ENCODE measurements around the gene TMC6.
"Not testable (repeated sequence)": the region's sequence is repeated elsewhere in the genome, so short reads cannot be mapped to it uniquely, and the experiment has no call there.

Gene TMC6, protein sequence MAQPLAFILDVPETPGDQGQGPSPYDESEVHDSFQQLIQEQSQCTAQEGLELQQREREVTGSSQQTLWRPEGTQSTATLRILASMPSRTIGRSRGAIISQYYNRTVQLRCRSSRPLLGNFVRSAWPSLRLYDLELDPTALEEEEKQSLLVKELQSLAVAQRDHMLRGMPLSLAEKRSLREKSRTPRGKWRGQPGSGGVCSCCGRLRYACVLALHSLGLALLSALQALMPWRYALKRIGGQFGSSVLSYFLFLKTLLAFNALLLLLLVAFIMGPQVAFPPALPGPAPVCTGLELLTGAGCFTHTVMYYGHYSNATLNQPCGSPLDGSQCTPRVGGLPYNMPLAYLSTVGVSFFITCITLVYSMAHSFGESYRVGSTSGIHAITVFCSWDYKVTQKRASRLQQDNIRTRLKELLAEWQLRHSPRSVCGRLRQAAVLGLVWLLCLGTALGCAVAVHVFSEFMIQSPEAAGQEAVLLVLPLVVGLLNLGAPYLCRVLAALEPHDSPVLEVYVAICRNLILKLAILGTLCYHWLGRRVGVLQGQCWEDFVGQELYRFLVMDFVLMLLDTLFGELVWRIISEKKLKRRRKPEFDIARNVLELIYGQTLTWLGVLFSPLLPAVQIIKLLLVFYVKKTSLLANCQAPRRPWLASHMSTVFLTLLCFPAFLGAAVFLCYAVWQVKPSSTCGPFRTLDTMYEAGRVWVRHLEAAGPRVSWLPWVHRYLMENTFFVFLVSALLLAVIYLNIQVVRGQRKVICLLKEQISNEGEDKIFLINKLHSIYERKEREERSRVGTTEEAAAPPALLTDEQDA

DNA sequence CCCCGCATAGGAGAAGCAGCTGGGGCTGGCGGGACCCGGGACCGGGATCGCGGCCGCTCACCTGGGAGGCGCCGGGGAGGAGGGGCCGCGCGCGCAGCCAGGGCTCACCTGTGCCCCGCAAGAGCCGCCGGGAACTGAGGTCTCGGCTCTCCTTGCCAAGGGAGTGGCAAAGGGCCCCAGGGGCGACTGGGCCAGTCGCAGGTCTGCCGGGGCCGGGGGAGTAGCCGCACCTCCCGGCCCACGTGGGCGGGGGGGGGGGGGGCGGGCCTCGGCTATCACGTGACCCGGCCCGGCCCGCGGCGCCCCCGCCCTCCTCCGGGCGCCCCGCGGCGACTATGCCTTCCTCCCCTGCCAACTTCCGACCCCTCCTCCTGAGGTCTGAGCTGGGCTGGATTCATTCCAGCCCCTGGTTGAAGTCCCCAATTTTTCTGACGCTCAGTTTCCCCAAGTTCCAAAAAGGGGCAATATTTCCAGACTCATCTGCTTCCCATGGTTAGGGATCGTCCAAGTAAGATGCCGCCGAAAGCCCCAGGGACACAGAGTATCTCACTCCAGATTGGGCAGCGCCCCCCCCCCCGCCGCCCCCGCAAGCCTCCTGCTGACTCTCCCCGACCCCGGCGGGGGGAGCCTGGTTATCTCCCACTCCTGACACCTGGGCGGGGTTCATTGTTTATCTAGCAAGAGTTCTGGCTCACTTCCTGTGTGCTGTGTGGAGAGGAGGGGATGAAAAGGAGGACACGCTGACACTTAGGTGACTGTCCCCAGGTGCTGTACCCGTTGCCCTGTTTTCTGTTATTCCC is at the start of gene TMC6:
Gene TMC6 (minus strand): TSS at position 205 of the 800 bp plus-strand sequence. CDS start 1,923 bp downstream, outside the sequence.
- peak in 1 of 3 experiments; percentile 48 for DNase-seq (ENCODE audit: low read depth in 3 of 3)

- DNase-seq (ENCODE audit: low read depth in 3 of 3): peak; percentile 62 to 66 (median 64)
Observed at GRCh38 chr17:78176548-78177025, 48.0 kb upstream of the TMC6 start.

GRCh38 chr17:78175643-78175981 is 47.1 kb upstream of the TMC6 start:
- no peak for DNase-seq (ENCODE audit: low read depth in 3 of 3)

DNA sequence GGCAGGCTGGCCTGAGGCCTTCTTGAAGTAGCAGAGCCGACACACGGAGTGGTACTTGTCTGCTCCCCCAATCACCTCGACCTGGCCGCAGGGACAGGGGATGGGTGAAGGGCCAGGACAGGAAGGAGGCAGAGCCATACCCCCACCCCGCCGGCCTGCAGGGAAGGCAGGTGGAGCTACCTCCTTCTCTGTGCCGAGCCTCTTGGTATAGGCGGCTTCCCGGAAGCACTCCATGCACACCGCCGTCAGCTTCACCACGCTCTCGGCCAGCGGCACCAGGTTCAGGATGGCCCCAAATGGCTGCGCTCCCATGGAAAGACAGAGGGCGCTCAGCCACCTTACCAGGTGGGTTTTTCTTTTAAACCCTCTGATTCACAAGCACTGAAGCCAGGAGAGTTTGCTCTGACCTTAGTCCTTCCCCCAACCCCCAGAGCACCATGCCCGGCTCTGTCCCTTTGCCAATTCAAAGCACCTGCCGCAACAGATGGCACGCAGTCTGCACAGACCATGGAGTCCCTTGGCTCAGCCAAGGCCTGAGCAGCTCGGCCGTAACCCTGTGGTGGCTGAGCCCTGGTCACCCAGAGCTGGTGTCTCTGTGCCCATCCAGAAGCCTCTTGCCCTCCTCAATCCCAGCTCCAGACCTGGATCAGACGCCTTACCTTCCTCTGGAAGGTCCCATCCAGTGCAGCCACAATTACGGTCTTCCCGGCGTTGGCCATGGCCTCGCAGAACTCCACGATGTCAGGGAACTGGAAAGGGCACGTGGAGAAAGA is 46.5 kb upstream of the TMC6 start:
- DNase-seq (ENCODE audit: low read depth in 3 of 3): no peak

DNA sequence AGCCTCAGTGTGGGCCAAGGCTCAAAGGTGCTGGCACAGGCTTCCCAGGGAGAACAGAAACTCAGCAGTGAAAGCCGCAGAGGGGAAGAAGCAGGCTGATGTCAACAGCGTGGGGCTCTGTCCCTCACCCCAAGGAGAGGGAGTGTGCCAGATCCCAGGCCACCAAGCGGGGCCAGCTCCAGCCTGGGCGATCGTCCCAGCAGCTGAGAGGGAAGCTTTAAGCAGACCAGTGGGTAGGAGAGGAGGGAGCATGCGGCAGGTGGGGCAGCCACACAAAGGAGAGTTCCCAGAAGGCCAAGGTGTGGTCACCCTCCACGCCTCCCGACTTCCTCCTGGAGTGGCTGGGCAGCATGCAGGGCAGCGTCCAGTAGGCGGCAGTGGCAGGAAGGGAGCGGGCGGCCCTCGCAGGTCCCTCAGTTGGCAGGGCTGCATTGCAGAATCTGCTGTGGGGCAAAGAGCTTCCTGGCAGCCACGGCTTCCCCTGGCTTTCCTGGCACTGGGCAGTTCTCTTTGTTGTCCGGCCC is 45.9 kb upstream of the TMC6 start:
- DNase-seq (ENCODE audit: low read depth in 3 of 3): no peak

DNA sequence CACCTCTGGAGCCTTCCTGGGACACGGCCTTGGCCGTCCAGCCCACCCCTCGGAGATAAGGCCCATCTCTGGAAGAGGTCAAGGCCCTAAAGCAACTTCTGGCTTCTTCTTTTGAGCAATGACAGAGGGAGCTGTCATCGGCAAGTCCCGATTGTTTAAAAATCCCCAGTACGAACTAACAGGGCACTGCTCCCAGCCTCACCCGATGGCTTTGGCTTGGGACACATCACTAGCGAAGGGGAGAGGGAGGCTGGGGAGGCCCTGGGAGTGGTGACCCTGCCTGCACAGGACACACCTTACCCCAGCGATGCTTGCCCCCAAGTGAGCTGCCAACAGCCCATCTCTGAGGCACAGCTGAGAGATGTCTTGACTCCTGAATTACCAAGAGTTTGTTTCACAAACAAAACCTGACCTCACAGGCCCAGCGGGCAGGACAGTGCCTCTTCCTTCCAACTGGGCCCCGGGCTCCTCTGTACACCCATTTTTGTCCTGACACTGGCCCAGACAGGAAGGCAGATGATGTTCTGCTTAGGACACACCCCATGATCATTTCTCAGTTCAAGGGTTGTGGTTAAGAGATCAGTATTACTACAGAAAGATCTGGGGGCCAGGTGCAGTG is 44.7 kb upstream of the TMC6 start:
- DNase-seq (ENCODE audit: low read depth in 3 of 3): no peak

GRCh38 chr17:78172249-78173051 is 43.9 kb upstream of the TMC6 start:
- DNase-seq (ENCODE audit: low read depth in 3 of 3): no peak

GRCh38 chr17:78171591-78172248 is 43.2 kb upstream of the TMC6 start:
- not testable (repeated sequence) for DNase-seq (ENCODE audit: low read depth in 3 of 3)

DNA sequence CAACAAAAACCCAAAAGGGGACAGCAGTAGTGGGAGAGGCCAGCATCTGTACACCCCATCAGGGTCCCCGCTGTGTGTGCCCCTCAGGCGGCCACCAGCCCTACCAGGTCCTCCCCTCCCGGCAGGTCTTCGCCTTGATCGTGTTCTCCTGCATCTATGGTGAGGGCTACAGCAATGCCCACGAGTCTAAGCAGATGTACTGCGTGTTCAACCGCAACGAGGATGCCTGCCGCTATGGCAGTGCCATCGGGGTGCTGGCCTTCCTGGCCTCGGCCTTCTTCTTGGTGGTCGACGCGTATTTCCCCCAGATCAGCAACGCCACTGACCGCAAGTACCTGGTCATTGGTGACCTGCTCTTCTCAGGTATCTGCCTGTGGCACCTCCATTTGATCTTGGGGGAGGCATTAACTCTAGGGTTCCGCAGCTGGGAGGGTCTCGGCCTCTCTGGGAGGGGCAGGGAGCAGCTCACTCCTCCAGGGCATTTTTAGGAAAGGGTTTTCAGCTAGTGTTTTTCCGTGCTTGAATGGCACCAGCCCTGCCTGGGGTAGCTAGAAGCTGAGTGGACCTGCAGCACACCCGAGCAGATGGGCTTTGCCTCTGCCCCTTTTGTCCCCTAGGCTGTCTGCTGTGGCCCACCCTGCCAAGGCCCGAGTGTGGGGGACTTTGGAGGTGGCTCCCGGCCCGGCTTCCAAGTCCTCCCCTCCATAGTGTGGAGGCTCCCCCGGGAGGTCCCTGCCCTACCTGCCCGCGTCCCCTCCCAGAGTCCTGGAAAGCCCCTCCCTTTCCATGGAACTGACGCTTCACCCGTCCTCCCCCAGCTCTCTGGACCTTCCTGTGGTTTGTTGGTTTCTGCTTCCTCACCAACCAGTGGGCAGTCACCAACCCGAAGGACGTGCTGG is 42.4 kb upstream of the TMC6 start:
- DNase-seq (ENCODE audit: low read depth in 3 of 3): no peak

DNA sequence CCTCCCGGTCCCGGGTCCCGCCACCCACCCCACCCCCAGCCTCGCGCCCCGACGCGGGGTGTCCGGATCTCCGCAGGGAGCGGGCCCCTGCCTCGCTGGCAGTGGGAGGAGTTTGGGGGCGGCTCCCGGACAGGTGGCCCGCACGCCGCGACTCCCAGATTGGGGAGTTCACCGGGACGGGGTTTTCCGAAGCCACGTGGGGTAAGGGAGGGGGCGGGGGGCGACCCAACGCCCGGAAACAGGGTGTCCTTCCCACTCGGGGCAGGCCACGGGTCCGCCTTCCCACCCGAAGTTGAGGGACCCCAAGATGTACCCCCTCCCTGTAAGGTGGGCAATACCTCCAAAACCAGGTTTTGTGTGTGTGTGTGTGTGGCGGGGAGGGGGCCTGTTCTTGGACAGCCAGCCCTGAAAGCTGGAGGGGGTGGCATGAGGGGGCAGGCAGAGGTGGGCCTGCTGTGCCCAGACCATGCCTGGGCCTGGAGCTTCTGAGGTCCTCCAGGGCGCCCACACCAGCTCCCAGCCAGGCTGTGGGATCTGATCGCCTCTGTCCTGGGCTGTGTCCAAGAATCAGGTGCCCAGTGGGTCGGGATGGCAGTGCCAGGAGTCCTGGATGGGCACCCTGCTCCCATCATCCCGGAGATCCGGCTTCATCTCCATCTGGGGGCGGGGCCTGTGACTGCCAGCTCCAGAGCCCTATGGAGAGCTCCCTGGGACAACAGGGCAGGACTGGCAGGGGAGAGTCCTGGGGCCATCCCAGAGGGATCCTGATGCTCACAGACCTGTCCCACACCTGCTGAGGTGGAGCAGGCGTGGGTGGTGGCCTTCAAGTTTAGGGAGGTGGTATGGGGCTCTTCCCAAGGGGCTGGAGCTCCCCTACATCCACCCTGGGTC is 40.6 kb upstream of the TMC6 start:
- peak; percentile 45 to 55 (median 46) for DNase-seq (ENCODE audit: low read depth in 3 of 3)

DNA sequence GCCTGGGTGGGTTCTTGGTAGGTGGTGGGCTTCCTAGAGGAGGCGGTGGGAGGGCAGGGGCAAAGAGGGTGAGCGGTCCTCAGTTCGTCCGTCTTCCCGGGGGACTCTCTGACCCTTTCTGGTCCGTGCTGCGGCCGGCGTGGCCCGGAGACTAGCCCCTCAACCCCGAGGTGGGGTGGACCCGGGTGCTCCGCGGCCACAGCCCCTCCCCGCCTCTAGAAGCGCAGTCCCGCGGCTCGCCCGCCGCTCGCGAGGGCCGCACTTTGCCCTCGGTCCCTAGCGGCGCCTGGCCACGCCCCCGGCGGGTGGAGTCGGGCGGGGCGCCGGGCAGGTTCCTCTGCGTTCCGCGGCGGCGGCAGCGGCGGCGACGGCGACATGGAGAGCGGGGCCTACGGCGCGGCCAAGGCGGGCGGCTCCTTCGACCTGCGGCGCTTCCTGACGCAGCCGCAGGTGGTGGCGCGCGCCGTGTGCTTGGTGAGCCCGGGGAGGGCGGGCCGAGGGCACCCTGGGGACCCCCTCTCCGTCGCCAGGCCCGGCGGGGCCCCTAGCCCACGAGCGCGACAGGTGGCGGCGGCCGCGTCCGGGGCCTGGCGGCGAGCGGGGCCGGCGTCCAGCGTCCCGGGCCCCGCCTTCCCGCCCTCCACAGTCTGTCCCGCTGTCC is 39.8 kb upstream of the TMC6 start, which contains the start of gene SYNGR2:
Gene SYNGR2 (plus strand): TSS at position 340 of the 661 bp plus-strand sequence. CDS start 36 bp downstream, at position 376.
- peak; percentile 73 to 81 (median 77) for DNase-seq (ENCODE audit: low read depth in 3 of 3)

DNA sequence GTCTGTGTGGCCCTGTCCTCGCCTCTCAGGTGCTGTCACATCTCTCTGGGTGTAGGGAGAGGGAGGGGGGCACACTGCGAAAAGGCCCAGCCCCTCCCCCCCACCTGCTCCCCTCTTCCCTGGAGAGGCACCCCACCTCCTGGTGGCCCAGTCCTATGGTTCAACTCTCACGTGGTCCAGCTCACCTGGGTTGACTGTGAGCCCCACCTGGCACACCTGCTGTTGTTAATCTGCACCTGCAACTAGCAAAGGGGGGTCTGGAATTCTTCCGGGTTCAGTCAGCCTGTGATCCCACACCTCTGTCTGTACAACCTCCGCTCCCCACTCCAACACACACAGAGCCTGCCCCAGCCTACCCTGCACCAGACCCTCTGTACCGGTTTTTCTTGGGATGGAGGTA is 37.9 kb upstream of the TMC6 start:
- DNase-seq (ENCODE audit: low read depth in 3 of 3): no peak

DNA sequence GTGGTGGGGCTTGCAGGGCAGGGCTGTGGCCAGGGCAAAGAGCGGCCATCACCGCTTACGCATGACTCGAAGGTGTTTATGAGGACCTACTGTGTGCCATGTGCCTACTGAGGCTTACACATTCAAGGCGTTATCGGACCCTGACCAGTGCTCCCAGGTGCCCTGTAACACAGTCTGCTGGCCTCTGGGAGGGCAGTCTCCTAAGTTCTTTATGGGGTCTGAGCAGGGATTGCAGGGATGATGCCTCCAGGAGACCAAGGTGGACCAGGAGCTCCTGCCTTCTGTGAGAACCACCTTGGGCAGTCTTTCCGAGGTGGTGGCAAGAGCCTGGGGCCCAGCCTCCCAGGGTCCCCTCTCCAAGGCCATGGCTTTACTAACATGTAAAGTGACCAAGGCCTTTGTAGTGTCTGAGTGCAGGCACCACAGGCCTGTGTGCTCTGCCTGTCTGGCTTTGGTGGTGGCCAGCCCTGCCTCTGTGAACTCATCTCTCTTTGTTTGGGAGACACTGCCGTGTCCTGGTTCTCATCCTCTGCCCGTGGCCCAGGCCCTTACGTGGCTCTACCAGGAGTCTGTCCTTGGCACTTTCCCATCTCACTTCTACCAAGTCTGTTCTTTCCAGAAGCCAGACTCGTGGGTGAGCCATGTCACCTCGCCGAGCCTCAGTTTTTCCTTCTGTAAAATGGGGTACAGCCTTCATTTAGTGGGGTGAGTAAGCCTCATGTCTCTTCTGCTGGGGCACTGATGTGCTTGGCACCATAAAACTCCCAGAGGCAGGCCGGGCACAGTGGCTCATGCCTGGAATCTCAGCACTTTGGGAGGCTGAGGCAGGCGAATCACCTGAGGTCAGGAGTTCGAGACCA is 36.4 kb upstream of the TMC6 start:
- DNase-seq (ENCODE audit: low read depth in 3 of 3): no peak

GRCh38 chr17:78163881-78164747 is 35.6 kb upstream of the TMC6 start:
- no peak for DNase-seq (ENCODE audit: low read depth in 3 of 3)

Data from stimulated activated CD4-positive, alpha-beta T cell treated with anti-CD3 and anti-CD28 coated beads, TNF-alpha, amount 100 ng/mL, for 4 hours (primary cell).